HepG2 (cell line): ENCODE results near the gene NFYC. TPM values are rescaled to one million over a fixed set of nuclear protein-coding genes. Genes with fewer than 3 reads are reported as not detected.

Experiments
- CTCF ChIP-seq: sonication (generic); formaldehyde crosslinking; IDR thresholded peaks from 2 replicates; pipeline ENCODE4 v1.5.0; 2020; ENCODE audit warnings: mild to moderate bottlenecking, missing genetic modification reagents, moderate library complexity
- ETV6 ChIP-seq: sonication (generic); formaldehyde crosslinking; conservative IDR thresholded peaks from 2 replicates; pipeline ENCODE4 v1.4.0; 2020; ENCODE audit warnings: missing genetic modification reagents
- GLMP ChIP-seq: sonication (generic); formaldehyde crosslinking; IDR thresholded peaks from 2 replicates; pipeline ENCODE4 v1.9.0; 2021; ENCODE audit warnings: missing genetic modification reagents, mild to moderate bottlenecking, borderline replicate concordance
- PHF21A ChIP-seq: sonication (generic); formaldehyde crosslinking; IDR thresholded peaks from 2 replicates; pipeline ENCODE4 v1.5.0; 2020; ENCODE audit warnings: mild to moderate bottlenecking, missing genetic modification reagents
- RFX5 ChIP-seq: IDR thresholded peaks from 2 replicates; pipeline ENCODE4 v1.6.1; 2011; ENCODE audit warnings: low read depth, low read length, improper control_type of control experiment
- SMAD3 ChIP-seq: sonication (generic); formaldehyde crosslinking; IDR thresholded peaks from 2 replicates; pipeline ENCODE4 v1.4.0; 2020; ENCODE audit warnings: missing genetic modification reagents
- ZFP36L1 ChIP-seq: sonication (generic); formaldehyde crosslinking; IDR thresholded peaks from 2 replicates; pipeline ENCODE4 v1.8.0; 2022; ENCODE audit warnings: mild to moderate bottlenecking, missing genetic modification reagents, moderate library complexity
- ZNF263 ChIP-seq: sonication (generic); formaldehyde crosslinking; IDR thresholded peaks from 2 replicates; pipeline ENCODE4 v1.4.0; 2020; ENCODE audit warnings: missing genetic modification reagents
- ZNF317 ChIP-seq: sonication (generic); formaldehyde crosslinking; IDR thresholded peaks from 2 replicates; pipeline ENCODE4 v1.5.0; 2020; ENCODE audit warnings: mild to moderate bottlenecking, missing genetic modification reagents
- ZNF383 ChIP-seq: sonication (generic); formaldehyde crosslinking; IDR thresholded peaks from 2 replicates; pipeline ENCODE4 v1.4.0; 2020; ENCODE audit warnings: missing genetic modification reagents, mild to moderate bottlenecking, borderline replicate concordance
- ZNF484 ChIP-seq: sonication (generic); formaldehyde crosslinking; IDR thresholded peaks from 2 replicates; pipeline ENCODE4 v1.5.1; 2020; ENCODE audit warnings: mild to moderate bottlenecking, low read depth, missing genetic modification reagents, borderline replicate concordance
- ZNF704 ChIP-seq: sonication (generic); formaldehyde crosslinking; IDR thresholded peaks from 2 replicates; pipeline ENCODE4 v1.8.1; 2023; ENCODE audit warnings: mild to moderate bottlenecking, inconsistent platforms, moderate library complexity, missing genetic modification reagents, borderline replicate concordance
- ZNF720 ChIP-seq: sonication (generic); formaldehyde crosslinking; IDR thresholded peaks from 2 replicates; pipeline ENCODE4 v1.4.0; 2020; ENCODE audit warnings: missing genetic modification reagents
- ZNF75D ChIP-seq: sonication (generic); formaldehyde crosslinking; IDR thresholded peaks from 2 replicates; pipeline ENCODE4 v1.8.1; 2023; ENCODE audit warnings: missing genetic modification reagents, mild to moderate bottlenecking, borderline replicate concordance
- polyA plus RNA-seq, 8 experiments: library from polyadenylated mRNA; depleted of rRNA in 3 of 8; stranded (reverse) in 7 of 8; unstranded in 1 of 8; fragments of >200 nt; fragmentation: Illumina TruSeq in 4 of 8; extraction: Trizol in 4 of 8; gene quantifications; 2 replicates each; pipeline versions ENCODE4 v1.2.1 to v1.2.3, GENCODE V29; 2011 to 2016; ENCODE audit warnings: low read depth in 4 of 8, missing spikeins in 1 of 8, mixed read lengths in 1 of 8; ENCODE audit not compliant: insufficient read depth in 1 of 8
- total RNA-seq, 5 experiments: library from RNA; depleted of rRNA; stranded (reverse); fragments of >200 nt; fragmentation: Illumina TruSeq; extraction: Trizol; gene quantifications; 2 replicates each; pipeline ENCODE4 v1.2.3, GENCODE V29; 2016; ENCODE audit warnings: low read depth in 1 of 5

NFYC gene
- total and polyA plus RNA-seq, 2 of the 13 experiments (the other 11 are each of a cell fraction or from before 2014, with no cell fraction given): 33.9 to 73.7 TPM

GRCh38 chr1:40749817-40750216 is 58.3 kb downstream of the NFYC start (continued):
- no peak for TF ChIP-seq CTCF (CRISPR knock-in tag)
- no peak for TF ChIP-seq GLMP
- TF ChIP-seq ZNF263 (CRISPR knock-in tag): no peak
- TF ChIP-seq ETV6 (CRISPR knock-in tag): no peak
- no peak for TF ChIP-seq ZNF484
- no peak for TF ChIP-seq RFX5
- no peak for TF ChIP-seq PHF21A (CRISPR knock-in tag)
- no peak for TF ChIP-seq ZNF704
- no peak for TF ChIP-seq ZNF75D (CRISPR knock-in tag)
- TF ChIP-seq ZNF383 (CRISPR knock-in tag): no peak
- TF ChIP-seq SMAD3: no peak
- TF ChIP-seq ZNF720 (CRISPR knock-in tag): no peak
- TF ChIP-seq ZNF317: no peak
- TF ChIP-seq ZFP36L1 (CRISPR knock-in tag): no peak
